GM12878 (cell line): Measurements from ENCODE around the gene ZFPM1. TPM values are rescaled to one million over a fixed set of nuclear protein-coding genes. Genes with fewer than 3 reads are reported as not detected.

ENCODE experiments used
- ATAC-seq: fragments of 200-7000 bp; cut with Tn5 transposase; 3 replicates; pipeline ENCODE4 v1.9.1; 2020; ENCODE audit warnings: mild to moderate bottlenecking, moderate library complexity
- BruUV-seq: library from RNA; stranded (reverse); fragments of 400-500 nt; replicated peaks from 2 replicates; lab custom pipeline; 2021; lab: Mats Ljungman, UMichigan
- CTCF ChIA-PET: fragments of 300-600 bp; sonication (Branson Sonifier 250); formaldehyde crosslinking; extraction: SDS; loops from one replicate; lab custom pipeline; 2021; ENCODE audit warnings: inconsistent platforms; lab: Yijun Ruan, JAX
- POLR2A ChIA-PET: fragments of 350-600 bp; formaldehyde crosslinking; extraction: SDS; loops from one replicate; lab custom pipeline; 2021; ENCODE audit warnings: inconsistent platforms; lab: Charles Lee
- RAD21 ChIA-PET: fragments of 300-600 bp; sonication (Branson Sonifier 250); formaldehyde crosslinking; loops from one replicate; lab custom pipeline; 2023; ENCODE audit warnings: antibody characterized with exemption; ENCODE audit not compliant: unreplicated experiment; lab: Charles Lee
- SMC1A ChIA-PET: fragments of 300-600 bp; sonication (Branson Sonifier 250); formaldehyde crosslinking; loops from one replicate; lab custom pipeline; 2023; ENCODE audit not compliant: unreplicated experiment, uncharacterized antibody; lab: Charles Lee
- DNase-seq: peaks from one replicate; pipeline ENCODE4 v3.0.0-alpha.2; 2011; ENCODE audit warnings: low read depth, low spot score
- FAIRE-seq: peaks from 3 replicates; lab custom pipeline; 2011; peaks lifted over from hg19 to GRCh38; lab: Jason Lieb, UNC
- H2AFZ ChIP-seq: 2 replicates; pipeline ENCODE4 v1.6.0; 2011; ENCODE audit warnings: low read depth, low read length, control low read depth; ENCODE audit not compliant: control insufficient read depth
- H3K27ac ChIP-seq: 2 replicates; pipeline ENCODE4 v1.5.1; 2011; ENCODE audit warnings: control low read depth; ENCODE audit not compliant: control insufficient read depth, insufficient read depth
- H3K27me3 ChIP-seq, 2 experiments: replicated peaks in 1 of 2; 2 replicates each; pipeline versions ENCODE4 v1.6.0 to v1.6.1; 2011; ENCODE audit warnings: low read length in 1 of 2; ENCODE audit not compliant: control insufficient read depth in 2 of 2, insufficient read depth in 2 of 2
- H3K36me3 ChIP-seq, 2 experiments: 2 replicates each; pipeline ENCODE4 v1.5.1; 2011; ENCODE audit warnings: low read length in 1 of 2; ENCODE audit not compliant: control insufficient read depth in 2 of 2, insufficient read depth in 2 of 2
- H3K4me1 ChIP-seq: 2 replicates; pipeline ENCODE4 v1.6.1; 2011; ENCODE audit warnings: mild to moderate bottlenecking, low read length, moderate library complexity, mixed read lengths; ENCODE audit not compliant: control insufficient read depth, insufficient read depth
- H3K4me2 ChIP-seq: 2 replicates; pipeline ENCODE4 v1.6.0; 2011; ENCODE audit warnings: control low read depth; ENCODE audit not compliant: control insufficient read depth, insufficient read depth
- H3K4me3 ChIP-seq: fragments of 200-600 bp; sonication (generic); 2 replicates; pipeline ENCODE4 v1.5.1; 2016
- H3K79me2 ChIP-seq: 2 replicates; pipeline ENCODE4 v1.6.0; 2011; ENCODE audit warnings: low read length; ENCODE audit not compliant: control insufficient read depth, insufficient read depth
- H3K9ac ChIP-seq: 2 replicates; pipeline ENCODE4 v1.8.0; 2011; ENCODE audit warnings: low read length, control low read depth, mixed read lengths; ENCODE audit not compliant: control insufficient read depth, insufficient read depth
- H3K9me3 ChIP-seq: replicated peaks from 3 replicates; pipeline ENCODE4 v1.5.1; 2011; ENCODE audit warnings: mild to moderate bottlenecking, low read length; ENCODE audit not compliant: control insufficient read depth, insufficient read depth
- H4K20me1 ChIP-seq: 2 replicates; pipeline ENCODE4 v1.6.0; 2011; ENCODE audit not compliant: control insufficient read depth, insufficient read depth
- BMI1 ChIP-seq: fragments of 450-650 bp; IDR thresholded peaks from 2 replicates; pipeline ENCODE4 v1.6.1; 2016; ENCODE audit warnings: mild to moderate bottlenecking, moderate library complexity, borderline replicate concordance
- CBX5 ChIP-seq: sonication (generic); IDR thresholded peaks from 2 replicates; pipeline ENCODE4 v1.6.1; 2016; ENCODE audit warnings: low read depth, moderate library complexity, mild to moderate bottlenecking, inconsistent platforms
- GATAD2B ChIP-seq: fragments of 450-650 bp; conservative IDR thresholded peaks from 2 replicates; pipeline ENCODE4 v1.6.1; 2017; ENCODE audit warnings: low read depth, mild to moderate bottlenecking, moderate library complexity
- MEF2B ChIP-seq: fragments of 450-650 bp; IDR thresholded peaks from 2 replicates; pipeline ENCODE4 v1.6.1; 2018; ENCODE audit warnings: mild to moderate bottlenecking, moderate library complexity; ENCODE audit not compliant: partially characterized antibody, poor library complexity, severe bottlenecking
- MTA3 ChIP-seq: IDR thresholded peaks from 2 replicates; pipeline ENCODE4 v1.6.1; 2012; ENCODE audit warnings: low read length, inconsistent platforms, borderline replicate concordance
- NBN ChIP-seq: fragments of 450-650 bp; IDR thresholded peaks from 2 replicates; pipeline ENCODE4 v1.6.1; 2016
- NFYB ChIP-seq: IDR thresholded peaks from 2 replicates; pipeline ENCODE4 v1.6.1; 2011; ENCODE audit warnings: low read depth, mild to moderate bottlenecking, low read length, improper control_type of control experiment, moderate library complexity; ENCODE audit not compliant: insufficient read depth
- NR2C2 ChIP-seq: IDR thresholded peaks from 2 replicates; pipeline ENCODE4 v1.6.1; 2011; ENCODE audit warnings: borderline replicate concordance, low read depth; ENCODE audit not compliant: control insufficient read depth, insufficient read length
- NR2F1 ChIP-seq: fragments of 450-650 bp; conservative IDR thresholded peaks from 2 replicates; pipeline ENCODE4 v1.6.1; 2017; ENCODE audit warnings: mild to moderate bottlenecking
- SIN3A ChIP-seq: IDR thresholded peaks from 2 replicates; pipeline ENCODE4 v1.6.1; 2012; ENCODE audit warnings: low read depth, low read length, improper control_type of control experiment
- ZNF207 ChIP-seq: fragments of 450-650 bp; IDR thresholded peaks from 2 replicates; pipeline ENCODE4 v1.6.1; 2014; ENCODE audit warnings: antibody characterized with exemption, mild to moderate bottlenecking, borderline replicate concordance
- WGBS: methylation state at CpG from one replicate; pipeline ENCODE4 v1.1.6; 2016; ENCODE audit warnings: low lambda C conversion rate; ENCODE audit not compliant: insufficient replicate concordance, insufficient coverage; ENCODE audit errors: missing lambda C conversion rate; 5-methylcytosine and 5-hydroxymethylcytosine counted together
- in situ Hi-C: fragments of 300-500 bp; cut with MboI; formaldehyde crosslinking; loops from 9 replicates; pipeline ENCODE4 v1.14.3; 2018; ENCODE audit warnings: mixed read lengths
- intact Hi-C: fragments of 100-400 bp; cut with micrococcal nuclease; formaldehyde crosslinking; loops from one replicate; pipeline ENCODE4 v1.14.2; 2022; ENCODE audit not compliant: unreplicated experiment
- polyA plus RNA-seq, 11 experiments: library from polyadenylated mRNA; depleted of rRNA in 4 of 11; unstranded in 6 of 11; stranded (reverse) in 5 of 11; fragments of >200 nt; fragmentation: Nextera tagmentation in 4 of 11; fragmentation: Illumina TruSeq in 1 of 11; extraction: Ambion mirVana in 4 of 11; extraction: Trizol in 1 of 11; gene quantifications; 1 replicate in 1 of 11; 2 replicates in 10 of 11; pipeline versions ENCODE4 v1.2.1 to v1.2.3, GENCODE V29; 2011 to 2016; ENCODE audit warnings: inconsistent platforms in 2 of 11, missing spikeins in 2 of 11, low read depth in 1 of 11
- total RNA-seq, 4 experiments: library from RNA; depleted of rRNA in 3 of 4; stranded (reverse); fragments of >200 nt in 3 of 4; fragmentation: Illumina TruSeq in 1 of 4; extraction: Trizol in 1 of 4; gene quantifications; 2 replicates each; pipeline versions ENCODE4 v1.2.1 to v1.2.3, GENCODE V29; 2013 to 2021
- TF ChIP-seq, protein P1 (sequence below): fragments of 450-650 bp; IDR thresholded peaks from 2 replicates; pipeline ENCODE4 v1.6.1; 2017; ENCODE audit warnings: low read depth, mild to moderate bottlenecking, moderate library complexity
- TF ChIP-seq, protein P2 (sequence below): fragments of 450-650 bp; IDR thresholded peaks from 2 replicates; pipeline ENCODE4 v1.6.1; 2017; ENCODE audit warnings: antibody characterized with exemption, mild to moderate bottlenecking, moderate library complexity

Gene ZFPM1
- total and polyA plus RNA-seq, 10 of the 15 experiments (the other 5 are each of a cell fraction or from before 2014, with no cell fraction given) = 0.02 to 5.1 (median 0.30) TPM

DNA sequence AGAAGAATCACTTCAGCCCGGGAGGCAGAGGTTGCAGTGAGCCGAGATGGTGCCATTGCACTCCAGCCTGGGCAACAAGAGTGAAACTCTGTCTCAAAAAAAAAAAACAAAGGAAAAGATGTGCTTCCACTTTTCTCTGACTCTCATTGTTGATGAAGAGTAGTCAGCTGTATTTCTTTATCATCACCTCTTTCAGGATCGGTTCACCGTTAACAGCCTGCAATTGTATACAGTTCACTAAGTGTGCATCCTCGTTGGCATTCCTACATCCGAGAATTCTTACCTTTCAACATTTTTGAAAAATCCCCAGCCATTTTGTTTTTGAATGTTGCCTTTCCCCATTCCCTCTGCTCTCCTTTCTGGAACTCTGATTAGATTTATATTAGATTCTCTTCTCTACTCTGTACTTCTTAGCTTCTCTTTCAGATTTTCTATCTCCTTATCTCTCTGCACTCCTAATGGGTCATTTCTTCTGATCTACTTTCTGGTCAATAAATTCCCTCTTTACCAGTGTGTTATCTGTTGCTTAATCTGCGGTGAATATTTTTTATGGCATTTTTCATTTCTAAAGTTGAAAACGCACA is 90.2 kb downstream of the ZFPM1 start:
- Histone ChIP-seq H3K4me3 (no peak overlapping the region), H3K9me3 (peaks cover 14% of the 10 kb centered on the region; the same call in 2 of the 3 replicates), H3K79me2 (no peaks in the 10 kb centered on the region), H3K4me1 (no peaks in the 10 kb centered on the region), H4K20me1 (no peaks in the 10 kb centered on the region), H2AFZ (no peak overlapping the region), H3K36me3 (no peaks in the 10 kb centered on the region), H3K9ac (no peak overlapping the region), H3K4me2 (no peak overlapping the region), H3K27ac (no peak overlapping the region), H3K27me3 (no peaks in the 10 kb centered on the region; a peak in 1 of 4 replicates)
- POLR2A ChIA-PET = no interaction called here
- ATAC-seq (no peak), DNase-seq (no peak), FAIRE-seq (no peak)
- intact Hi-C loops (no loop called here), in situ Hi-C loops (no loop called here)
- no TSS peak for BruUV-seq
- SMC1A ChIA-PET = no interaction called here
- CTCF ChIA-PET = no interaction called here
- TF ChIP-seq, protein P1, sequence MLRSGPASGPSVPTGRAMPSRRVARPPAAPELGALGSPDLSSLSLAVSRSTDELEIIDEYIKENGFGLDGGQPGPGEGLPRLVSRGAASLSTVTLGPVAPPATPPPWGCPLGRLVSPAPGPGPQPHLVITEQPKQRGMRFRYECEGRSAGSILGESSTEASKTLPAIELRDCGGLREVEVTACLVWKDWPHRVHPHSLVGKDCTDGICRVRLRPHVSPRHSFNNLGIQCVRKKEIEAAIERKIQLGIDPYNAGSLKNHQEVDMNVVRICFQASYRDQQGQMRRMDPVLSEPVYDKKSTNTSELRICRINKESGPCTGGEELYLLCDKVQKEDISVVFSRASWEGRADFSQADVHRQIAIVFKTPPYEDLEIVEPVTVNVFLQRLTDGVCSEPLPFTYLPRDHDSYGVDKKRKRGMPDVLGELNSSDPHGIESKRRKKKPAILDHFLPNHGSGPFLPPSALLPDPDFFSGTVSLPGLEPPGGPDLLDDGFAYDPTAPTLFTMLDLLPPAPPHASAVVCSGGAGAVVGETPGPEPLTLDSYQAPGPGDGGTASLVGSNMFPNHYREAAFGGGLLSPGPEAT = 0 out of 2 replicates have a peak, but pooled peaks have one; percentile 34
- TF ChIP-seq NR2C2 (no peak), CBX5 (peak; percentile 97), NBN (0 out of 2 replicates have a peak, but pooled peaks have one; percentile 20)
- RAD21 ChIA-PET = no interaction called here
- WGBS = 55% methylated on average over 8 of the region's 8 CpGs

DNA sequence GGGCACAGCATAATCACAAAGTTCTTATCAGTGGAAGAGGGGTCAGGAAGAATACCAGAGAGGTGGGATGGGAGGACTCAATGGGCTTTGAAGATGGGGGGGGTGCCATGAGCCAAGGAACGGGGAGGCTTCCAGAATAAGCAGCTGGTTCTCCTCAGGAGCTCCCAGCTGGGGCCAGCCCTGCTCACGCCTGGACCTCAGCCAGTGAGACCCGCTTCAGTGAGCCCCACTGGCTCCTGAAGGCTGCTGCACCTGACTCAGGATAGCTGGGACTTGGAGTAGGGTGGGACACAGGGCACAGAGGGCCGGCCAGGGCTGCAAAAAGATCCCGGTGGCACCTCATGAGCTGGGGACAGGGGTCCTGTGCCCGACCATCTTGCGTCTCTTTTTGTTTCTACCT is 92.7 kb downstream of the ZFPM1 start:
- SMC1A ChIA-PET = no interaction called here
- BruUV-seq = no TSS peak
- FAIRE-seq = no peak
- Histone ChIP-seq H3K27ac (no peak overlapping the region), H3K4me3 (no peak overlapping the region), H3K9ac (no peak overlapping the region), H3K9me3 (peaks cover 14% of the 10 kb centered on the region; the same call in 2 of the 3 replicates), H3K4me2 (no peak overlapping the region), H4K20me1 (no peaks in the 10 kb centered on the region), H3K79me2 (no peaks in the 10 kb centered on the region), H2AFZ (no peak overlapping the region), H3K36me3 (no peaks in the 10 kb centered on the region), H3K4me1 (no peaks in the 10 kb centered on the region; the same call in 1 of the 2 replicates), H3K27me3 (no peaks in the 10 kb centered on the region)
- 31% methylated on average over 7 of the region's 7 CpGs for WGBS
- no peak for ATAC-seq
- RAD21 ChIA-PET = no interaction called here
- POLR2A ChIA-PET = interaction anchor here (1.1 kb wide), 1 partner anchor 729 kb away, joined by 4 read pairs; no protein-coding TSS in a partner anchor
- in situ Hi-C loops = no loop called here
- CTCF ChIA-PET = no interaction called here
- no peak for DNase-seq
- intact Hi-C loops = no loop called here
- no peak for TF ChIP-seq MEF2B
- TF ChIP-seq SIN3A = no peak
- TF ChIP-seq, protein P2, sequence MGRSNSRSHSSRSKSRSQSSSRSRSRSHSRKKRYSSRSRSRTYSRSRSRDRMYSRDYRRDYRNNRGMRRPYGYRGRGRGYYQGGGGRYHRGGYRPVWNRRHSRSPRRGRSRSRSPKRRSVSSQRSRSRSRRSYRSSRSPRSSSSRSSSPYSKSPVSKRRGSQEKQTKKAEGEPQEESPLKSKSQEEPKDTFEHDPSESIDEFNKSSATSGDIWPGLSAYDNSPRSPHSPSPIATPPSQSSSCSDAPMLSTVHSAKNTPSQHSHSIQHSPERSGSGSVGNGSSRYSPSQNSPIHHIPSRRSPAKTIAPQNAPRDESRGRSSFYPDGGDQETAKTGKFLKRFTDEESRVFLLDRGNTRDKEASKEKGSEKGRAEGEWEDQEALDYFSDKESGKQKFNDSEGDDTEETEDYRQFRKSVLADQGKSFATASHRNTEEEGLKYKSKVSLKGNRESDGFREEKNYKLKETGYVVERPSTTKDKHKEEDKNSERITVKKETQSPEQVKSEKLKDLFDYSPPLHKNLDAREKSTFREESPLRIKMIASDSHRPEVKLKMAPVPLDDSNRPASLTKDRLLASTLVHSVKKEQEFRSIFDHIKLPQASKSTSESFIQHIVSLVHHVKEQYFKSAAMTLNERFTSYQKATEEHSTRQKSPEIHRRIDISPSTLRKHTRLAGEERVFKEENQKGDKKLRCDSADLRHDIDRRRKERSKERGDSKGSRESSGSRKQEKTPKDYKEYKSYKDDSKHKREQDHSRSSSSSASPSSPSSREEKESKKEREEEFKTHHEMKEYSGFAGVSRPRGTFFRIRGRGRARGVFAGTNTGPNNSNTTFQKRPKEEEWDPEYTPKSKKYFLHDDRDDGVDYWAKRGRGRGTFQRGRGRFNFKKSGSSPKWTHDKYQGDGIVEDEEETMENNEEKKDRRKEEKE = no peak
- no peak for TF ChIP-seq BMI1
- TF ChIP-seq ZNF207 = no peak
- TF ChIP-seq GATAD2B = no peak
- no peak for TF ChIP-seq NFYB
- no peak for TF ChIP-seq NR2F1
- TF ChIP-seq MTA3 = no peak
